K562 (cell line): ENCODE data around the gene NQO2. TPM values are rescaled to one million over a fixed set of nuclear protein-coding genes. Genes with fewer than 3 reads are reported as not detected.

ENCODE experiments used
- ARID2 ChIP-seq: fragments of 450-650 bp; IDR thresholded peaks from 2 replicates; pipeline ENCODE4 v1.6.1; 2017; ENCODE audit warnings: antibody characterized with exemption, mild to moderate bottlenecking
- CBFA2T3 ChIP-seq: fragments of 450-650 bp; IDR thresholded peaks from 2 replicates; pipeline ENCODE4 v1.6.1; 2017
- CEBPB ChIP-seq: fragments of 450-650 bp; IDR thresholded peaks from 2 replicates; pipeline ENCODE4 v1.6.1; 2016; ENCODE audit warnings: missing genetic modification characterization, missing compliant biosample characterization
- CHD1 ChIP-seq: fragments of 200-600 bp; sonication (generic); IDR thresholded peaks from one replicate; pipeline ENCODE4 v1.6.1; 2012; ENCODE audit warnings: mild to moderate bottlenecking, moderate library complexity, low read length, inconsistent platforms
- DACH1 ChIP-seq: fragments of 450-650 bp; IDR thresholded peaks from 2 replicates; pipeline ENCODE4 v1.6.1; 2018; ENCODE audit not compliant: partially characterized antibody
- FOSL1 ChIP-seq: fragments of 200-800 bp; sonication (Bioruptor generic); conservative IDR thresholded peaks from 2 replicates; pipeline ENCODE4 v1.6.1; 2016; ENCODE audit warnings: missing genetic modification characterization, missing compliant biosample characterization
- FOXK1 ChIP-seq: sonication (generic); formaldehyde crosslinking; IDR thresholded peaks from 2 replicates; pipeline ENCODE4 v1.8.0; 2022; ENCODE audit warnings: missing genetic modification reagents, mild to moderate bottlenecking, borderline replicate concordance
- FOXK2 ChIP-seq, 2 experiments: fragments of 450-650 bp; IDR thresholded peaks in 1 of 2; conservative IDR thresholded peaks in 1 of 2; 2 replicates each; pipeline ENCODE4 v1.6.1; 2016; ENCODE audit warnings: low read depth in 2 of 2, mild to moderate bottlenecking in 1 of 2
- ILF3 ChIP-seq: fragments of 450-650 bp; IDR thresholded peaks from 2 replicates; pipeline ENCODE4 v1.6.1; 2018; ENCODE audit warnings: antibody characterized with exemption, mild to moderate bottlenecking, moderate library complexity, borderline replicate concordance
- MCM7 ChIP-seq, 2 experiments: fragments of 450-650 bp; IDR thresholded peaks; 2 replicates each; pipeline ENCODE4 v1.6.1; 2016 to 2018
- MEF2A ChIP-seq: IDR thresholded peaks from 2 replicates; pipeline ENCODE4 v1.6.1; 2011; ENCODE audit warnings: low read depth, mild to moderate bottlenecking, low read length, moderate library complexity; ENCODE audit not compliant: control insufficient read depth
- POU5F1 ChIP-seq: fragments of 150-350 bp; IDR thresholded peaks from 2 replicates; pipeline ENCODE4 v1.6.1; 2014; ENCODE audit warnings: borderline replicate concordance, low read length, low read depth, mild to moderate bottlenecking; ENCODE audit not compliant: partially characterized antibody
- RUNX1 ChIP-seq: sonication (generic); IDR thresholded peaks from 2 replicates; pipeline ENCODE4 v1.6.1; 2016; ENCODE audit warnings: antibody characterized with exemption, low read depth
- SAP30 ChIP-seq: fragments of 200-600 bp; sonication (generic); IDR thresholded peaks from 2 replicates; pipeline ENCODE4 v1.6.1; 2012; ENCODE audit warnings: borderline replicate concordance, low read depth, mild to moderate bottlenecking, moderate library complexity, low read length, control low read depth, inconsistent platforms; ENCODE audit not compliant: insufficient read depth, poor library complexity, severe bottlenecking
- SPI1 ChIP-seq: IDR thresholded peaks from 2 replicates; pipeline ENCODE4 v1.6.1; 2011; ENCODE audit warnings: low read depth, low read length, control low read depth, borderline replicate concordance
- TEAD1 ChIP-seq, 2 experiments: fragments of 450-650 bp in 1 of 2; sonication (generic) in 1 of 2; formaldehyde crosslinking; IDR thresholded peaks; 2 replicates each; pipeline versions ENCODE4 v1.4.0 to v1.8.0; 2020 to 2022; ENCODE audit warnings: mild to moderate bottlenecking in 2 of 2, missing genetic modification reagents in 1 of 2
- ZFP30 ChIP-seq: fragments of 250-450 bp; sonication (Bioruptor Pico); IDR thresholded peaks from 2 replicates; pipeline ENCODE4 v1.8.0; 2022; ENCODE audit warnings: moderate library complexity, mild to moderate bottlenecking, inconsistent platforms, borderline replicate concordance
- polyA plus RNA-seq, 8 experiments: library from polyadenylated mRNA; depleted of rRNA in 4 of 8; stranded (reverse) in 5 of 8; unstranded in 3 of 8; fragments of >200 nt; fragmentation: Nextera tagmentation in 2 of 8; fragmentation: Illumina TruSeq in 1 of 8; extraction: Ambion mirVana in 2 of 8; extraction: Trizol in 1 of 8; gene quantifications; 2 replicates each; pipeline versions ENCODE4 v1.2.1 to v1.2.3, GENCODE V29; 2011 to 2014; ENCODE audit warnings: inconsistent platforms in 1 of 8, missing spikeins in 1 of 8
- total RNA-seq, 7 experiments: library from RNA; depleted of rRNA in 6 of 7; stranded (reverse); fragments of >200 nt in 6 of 7; fragmentation: Illumina TruSeq in 2 of 7; extraction: Trizol in 2 of 7; gene quantifications; 2 replicates each; pipeline versions ENCODE4 v1.2.1 to v1.2.3, GENCODE V29; 2011 to 2021; ENCODE audit warnings: low replicate concordance in 1 of 7
- TF ChIP-seq, protein P1 (sequence below): fragments of 450-650 bp; IDR thresholded peaks from 2 replicates; pipeline ENCODE4 v1.6.1; 2017; ENCODE audit warnings: antibody characterized with exemption, mild to moderate bottlenecking
- TF ChIP-seq, protein P2 (sequence below): sonication (generic); formaldehyde crosslinking; IDR thresholded peaks from 2 replicates; pipeline ENCODE4 v1.8.1; 2022; ENCODE audit warnings: missing genetic modification reagents
- TF ChIP-seq, protein P3 (sequence below): IDR thresholded peaks from 2 replicates; pipeline ENCODE4 v1.6.1; 2012; ENCODE audit warnings: low read depth, low read length, improper control_type of control experiment, borderline replicate concordance

Gene NQO2
- total and polyA plus RNA-seq, 9 of the 15 experiments (the other 6 are each of a cell fraction or from before 2014, with no cell fraction given): 54.6 to 214 (median 116) TPM

DNA sequence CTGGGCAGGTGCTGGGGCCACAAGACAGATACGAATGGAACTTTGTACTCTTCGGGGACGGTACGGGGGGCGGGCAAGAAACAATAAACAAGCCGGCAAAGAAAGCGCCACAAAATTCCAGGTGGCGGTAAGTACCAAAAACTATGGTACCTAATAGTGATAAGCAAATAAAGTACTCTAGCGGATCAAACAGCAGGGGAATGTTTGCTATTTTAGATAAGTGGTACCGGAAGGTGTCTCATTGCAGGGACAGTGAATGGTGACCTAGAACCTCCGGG, 53.5 kb downstream of the NQO2 start (continued):
- TF ChIP-seq, protein P1, sequence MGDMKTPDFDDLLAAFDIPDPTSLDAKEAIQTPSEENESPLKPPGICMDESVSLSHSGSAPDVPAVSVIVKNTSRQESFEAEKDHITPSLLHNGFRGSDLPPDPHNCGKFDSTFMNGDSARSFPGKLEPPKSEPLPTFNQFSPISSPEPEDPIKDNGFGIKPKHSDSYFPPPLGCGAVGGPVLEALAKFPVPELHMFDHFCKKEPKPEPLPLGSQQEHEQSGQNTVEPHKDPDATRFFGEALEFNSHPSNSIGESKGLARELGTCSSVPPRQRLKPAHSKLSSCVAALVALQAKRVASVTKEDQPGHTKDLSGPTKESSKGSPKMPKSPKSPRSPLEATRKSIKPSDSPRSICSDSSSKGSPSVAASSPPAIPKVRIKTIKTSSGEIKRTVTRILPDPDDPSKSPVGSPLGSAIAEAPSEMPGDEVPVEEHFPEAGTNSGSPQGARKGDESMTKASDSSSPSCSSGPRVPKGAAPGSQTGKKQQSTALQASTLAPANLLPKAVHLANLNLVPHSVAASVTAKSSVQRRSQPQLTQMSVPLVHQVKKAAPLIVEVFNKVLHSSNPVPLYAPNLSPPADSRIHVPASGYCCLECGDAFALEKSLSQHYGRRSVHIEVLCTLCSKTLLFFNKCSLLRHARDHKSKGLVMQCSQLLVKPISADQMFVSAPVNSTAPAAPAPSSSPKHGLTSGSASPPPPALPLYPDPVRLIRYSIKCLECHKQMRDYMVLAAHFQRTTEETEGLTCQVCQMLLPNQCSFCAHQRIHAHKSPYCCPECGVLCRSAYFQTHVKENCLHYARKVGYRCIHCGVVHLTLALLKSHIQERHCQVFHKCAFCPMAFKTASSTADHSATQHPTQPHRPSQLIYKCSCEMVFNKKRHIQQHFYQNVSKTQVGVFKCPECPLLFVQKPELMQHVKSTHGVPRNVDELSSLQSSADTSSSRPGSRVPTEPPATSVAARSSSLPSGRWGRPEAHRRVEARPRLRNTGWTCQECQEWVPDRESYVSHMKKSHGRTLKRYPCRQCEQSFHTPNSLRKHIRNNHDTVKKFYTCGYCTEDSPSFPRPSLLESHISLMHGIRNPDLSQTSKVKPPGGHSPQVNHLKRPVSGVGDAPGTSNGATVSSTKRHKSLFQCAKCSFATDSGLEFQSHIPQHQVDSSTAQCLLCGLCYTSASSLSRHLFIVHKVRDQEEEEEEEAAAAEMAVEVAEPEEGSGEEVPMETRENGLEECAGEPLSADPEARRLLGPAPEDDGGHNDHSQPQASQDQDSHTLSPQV: peak; percentile 16; the same call in 1 of the 2 replicates
- TF ChIP-seq SAP30: no peak
- TF ChIP-seq SPI1: no peak
- TF ChIP-seq DACH1: peak; percentile 11
- no peak for TF ChIP-seq MCM7 (IDR thresholded peaks at IDR 0.05)
- no peak for TF ChIP-seq FOSL1
- no peak for TF ChIP-seq ZFP30 (CRISPR knock-in tag)
- TF ChIP-seq, protein P2, sequence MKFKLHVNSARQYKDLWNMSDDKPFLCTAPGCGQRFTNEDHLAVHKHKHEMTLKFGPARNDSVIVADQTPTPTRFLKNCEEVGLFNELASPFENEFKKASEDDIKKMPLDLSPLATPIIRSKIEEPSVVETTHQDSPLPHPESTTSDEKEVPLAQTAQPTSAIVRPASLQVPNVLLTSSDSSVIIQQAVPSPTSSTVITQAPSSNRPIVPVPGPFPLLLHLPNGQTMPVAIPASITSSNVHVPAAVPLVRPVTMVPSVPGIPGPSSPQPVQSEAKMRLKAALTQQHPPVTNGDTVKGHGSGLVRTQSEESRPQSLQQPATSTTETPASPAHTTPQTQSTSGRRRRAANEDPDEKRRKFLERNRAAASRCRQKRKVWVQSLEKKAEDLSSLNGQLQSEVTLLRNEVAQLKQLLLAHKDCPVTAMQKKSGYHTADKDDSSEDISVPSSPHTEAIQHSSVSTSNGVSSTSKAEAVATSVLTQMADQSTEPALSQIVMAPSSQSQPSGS (CRISPR knock-in tag): no peak
- TF ChIP-seq RUNX1: 0 out of 2 replicates have a peak, but pooled peaks have one; percentile 49
- peak; percentile 3 to 17; a peak in 1 of 4 replicates for TF ChIP-seq FOXK2 (conservative IDR thresholded peaks at IDR 0.05 in 1 of 2, IDR thresholded peaks at IDR 0.05 in 1 of 2; ENCODE audit: low read depth in 2 of 2)
- peak in 1 of 2 experiments; percentile 67; a peak in 2 of 4 replicates for TF ChIP-seq TEAD1 (CRISPR knock-in tag; IDR thresholded peaks at IDR 0.05)
- no peak for TF ChIP-seq POU5F1
- no peak for TF ChIP-seq ILF3
- peak; percentile 42 for TF ChIP-seq CHD1
- TF ChIP-seq CEBPB (tag): no peak
- peak; percentile 6; the same call in 1 of the 2 replicates for TF ChIP-seq CBFA2T3
- 0 out of 2 replicates have a peak, but pooled peaks have one; percentile 8 for TF ChIP-seq ARID2
- TF ChIP-seq MEF2A: no peak
- TF ChIP-seq, protein P3, sequence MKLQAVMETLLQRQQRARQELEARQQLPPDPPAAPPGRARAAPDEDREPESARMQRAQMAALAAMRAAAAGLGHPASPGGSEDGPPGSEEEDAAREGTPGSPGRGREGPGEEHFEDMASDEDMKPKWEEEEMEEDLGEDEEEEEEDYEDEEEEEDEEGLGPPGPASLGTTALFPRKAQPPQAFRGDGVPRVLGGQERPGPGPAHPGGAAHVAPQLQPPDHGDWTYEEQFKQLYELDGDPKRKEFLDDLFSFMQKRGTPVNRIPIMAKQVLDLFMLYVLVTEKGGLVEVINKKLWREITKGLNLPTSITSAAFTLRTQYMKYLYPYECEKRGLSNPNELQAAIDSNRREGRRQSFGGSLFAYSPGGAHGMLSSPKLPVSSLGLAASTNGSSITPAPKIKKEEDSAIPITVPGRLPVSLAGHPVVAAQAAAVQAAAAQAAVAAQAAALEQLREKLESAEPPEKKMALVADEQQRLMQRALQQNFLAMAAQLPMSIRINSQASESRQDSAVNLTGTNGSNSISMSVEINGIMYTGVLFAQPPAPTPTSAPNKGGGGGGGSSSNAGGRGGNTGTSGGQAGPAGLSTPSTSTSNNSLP: peak; percentile 27; the same call in 1 of the 2 replicates
- TF ChIP-seq FOXK1 (CRISPR knock-in tag): 0 out of 2 replicates have a peak, but pooled peaks have one; percentile 31
